Measurements from ENCODE around the gene TRMT2A. TPM values are rescaled to one million over a fixed set of nuclear protein-coding genes. Genes with fewer than 3 reads are reported as not detected.
A peak's percentile ranks its signal among the peaks of the same experiment; 100 is the strongest.

TRMT2A gene
- total RNA-seq, 2 experiments from 2014 or later, result 51.8 to 57.9 TPM

DNA sequence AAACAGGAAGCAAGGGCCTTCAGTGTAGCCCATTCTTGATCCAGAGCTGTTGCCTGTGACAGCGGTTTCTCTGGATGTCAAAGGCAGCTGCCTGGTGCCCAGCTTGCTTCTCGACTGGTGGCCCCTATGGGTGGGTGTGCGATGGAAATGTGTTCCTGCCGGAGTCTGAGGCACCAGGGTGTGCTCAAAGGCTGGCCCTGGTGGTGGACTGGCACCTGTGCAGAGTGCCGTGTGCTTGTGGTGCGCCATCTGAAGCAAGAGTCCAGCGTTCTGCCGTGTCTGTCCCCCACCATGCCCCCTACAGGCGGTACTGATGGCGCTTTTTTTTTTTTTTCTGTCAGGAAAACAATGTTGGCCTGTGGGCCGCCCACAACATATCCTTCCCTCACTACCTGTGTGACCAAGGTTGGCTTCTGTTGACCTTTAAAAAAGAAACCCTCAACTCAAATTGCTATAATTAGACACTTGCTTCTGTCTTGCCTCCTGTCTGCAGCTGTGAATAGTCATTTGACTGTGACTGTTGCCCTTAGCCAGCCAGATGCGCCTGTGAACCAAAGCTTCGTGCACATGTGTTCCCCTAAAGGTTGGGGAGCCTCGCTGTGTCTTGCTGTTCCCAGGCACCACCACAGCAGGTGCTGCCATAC is 5.9 kb downstream of the TRMT2A start:
- H3K9me3 Mint-ChIP-seq, result no peaks in the 10 kb centered on the region
- CTCF ChIA-PET, result interaction anchor here (0.7 to 1.7 kb wide), 8 partner anchors 9 to 98 kb away, joined by 3 to 7 read pairs (median 3); partner anchors contain the start of gene TANGO2
- peaks cover 28% of the 10 kb centered on the region for H3K4me1 Mint-ChIP-seq (ENCODE audit: low read depth)
- H3K27me3 Mint-ChIP-seq (ENCODE audit: low read depth), result no peaks in the 10 kb centered on the region
- intact Hi-C loops (cut with micrococcal nuclease), result loop anchor here (10.0 kb wide), 1 partner anchor 256 kb away; the partner anchor contains the start of genes GNB1L and RTL10
- H3K4me3 Mint-ChIP-seq, result no peak overlapping the region
- peak overlapping the region; percentile 84 for H3K27ac Mint-ChIP-seq
- peak; percentile 36 for DNase-seq
- peaks cover 21% of the 10 kb centered on the region for H3K36me3 Mint-ChIP-seq (ENCODE audit: low read depth)

DNA sequence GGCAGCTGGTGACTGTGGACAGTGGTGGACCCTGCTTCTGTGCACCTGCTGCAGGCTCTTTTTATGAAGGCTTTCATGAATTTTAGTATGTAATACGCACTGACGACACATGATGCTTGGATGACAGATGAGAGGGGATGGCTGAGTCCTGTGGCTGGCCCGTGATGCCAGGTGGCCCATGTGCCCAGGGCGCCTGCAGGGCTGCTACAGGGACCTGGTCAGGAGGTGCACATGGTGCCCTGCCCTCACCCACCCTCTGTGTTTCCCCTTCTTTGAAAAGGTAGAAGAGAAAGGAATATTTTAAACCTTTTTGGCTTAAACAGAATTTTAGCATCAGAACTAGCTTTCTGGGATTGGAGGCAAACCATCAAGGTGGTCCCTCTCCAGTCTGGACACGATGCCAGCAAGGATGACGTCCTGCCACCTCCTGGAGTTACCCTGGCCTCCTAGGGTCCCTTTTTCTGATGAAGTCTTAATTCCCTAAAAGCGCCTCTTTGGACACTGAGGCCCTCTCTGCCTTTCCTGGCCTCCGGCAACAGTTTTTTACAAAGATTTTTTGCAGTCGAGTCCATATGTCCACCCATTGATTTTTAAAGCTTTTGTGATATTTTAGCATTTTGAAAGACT is 6.6 kb downstream of the TRMT2A start:
- peaks cover 26% of the 10 kb centered on the region for H3K4me1 Mint-ChIP-seq (ENCODE audit: low read depth)
- CTCF ChIA-PET, result interaction anchor here (0.7 to 1.7 kb wide), 8 partner anchors 8 to 97 kb away, joined by 3 to 7 read pairs (median 3); partner anchors contain the start of gene TANGO2
- H3K27ac Mint-ChIP-seq, result peak overlapping the region; percentile 84
- intact Hi-C loops (cut with micrococcal nuclease), result loop anchor here (10.0 kb wide), 1 partner anchor 256 kb away; the partner anchor contains the start of genes GNB1L and RTL10
- peaks cover 21% of the 10 kb centered on the region for H3K36me3 Mint-ChIP-seq (ENCODE audit: low read depth)
- no peaks in the 10 kb centered on the region for H3K27me3 Mint-ChIP-seq (ENCODE audit: low read depth)
- DNase-seq, result no peak
- no peaks in the 10 kb centered on the region for H3K9me3 Mint-ChIP-seq
- no peak overlapping the region for H3K4me3 Mint-ChIP-seq

GRCh38 chr22:20109411-20110358 is 7.3 kb downstream of the TRMT2A start:
- intact Hi-C loops (cut with micrococcal nuclease), result loop anchor here (10.0 kb wide), 1 partner anchor 255 kb away; the partner anchor contains the start of genes GNB1L and RTL10
- H3K36me3 Mint-ChIP-seq (ENCODE audit: low read depth), result peaks cover 17% of the 10 kb centered on the region
- CTCF ChIA-PET, result interaction anchor here (1.1 to 1.7 kb wide), 4 partner anchors 10 to 96 kb away, joined by 3 to 7 read pairs (median 4); partner anchors contain the start of gene TANGO2

DNA sequence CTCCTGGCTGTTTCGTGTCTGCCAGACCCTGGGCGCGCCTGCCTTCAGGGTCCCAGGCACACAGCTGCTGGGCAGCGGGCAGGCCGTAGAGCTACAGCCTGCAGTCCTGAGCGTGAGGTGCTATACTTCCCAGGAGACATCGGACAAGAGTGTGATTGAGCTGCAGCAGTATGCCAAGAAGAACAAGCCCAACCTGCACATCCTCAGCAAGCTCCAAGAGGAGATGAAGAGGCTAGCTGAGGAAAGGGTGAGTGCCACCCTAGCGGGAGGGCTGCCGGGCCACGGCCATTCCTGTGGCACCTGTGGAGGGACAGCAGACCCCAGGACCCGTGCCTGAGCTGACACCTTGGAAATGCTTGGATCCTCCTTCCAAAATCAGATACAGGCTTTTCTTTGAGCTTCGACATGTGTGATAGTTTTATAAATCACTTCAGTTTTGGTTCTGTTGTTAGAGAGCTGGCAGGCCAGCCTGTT is 8.2 kb downstream of the TRMT2A start:
- H3K9me3 Mint-ChIP-seq, result no peaks in the 10 kb centered on the region
- CTCF ChIA-PET, result interaction anchor here (1.4 kb wide), 1 partner anchor 12 kb away, joined by 5 read pairs; no protein-coding TSS in a partner anchor
- no peak for DNase-seq
- peaks cover 11% of the 10 kb centered on the region for H3K36me3 Mint-ChIP-seq (ENCODE audit: low read depth)
- H3K4me1 Mint-ChIP-seq (ENCODE audit: low read depth), result peaks cover 13% of the 10 kb centered on the region
- H3K27ac Mint-ChIP-seq, result peak overlapping the region; percentile 6
- no peak overlapping the region for H3K4me3 Mint-ChIP-seq
- H3K27me3 Mint-ChIP-seq (ENCODE audit: low read depth), result no peaks in the 10 kb centered on the region
- intact Hi-C loops (cut with micrococcal nuclease), result no loop called here

More at GRCh38 chr22:20109411-20110358, 7.3 kb downstream of the TRMT2A start:
- Mint-ChIP-seq H3K4me1 (ENCODE audit: low read depth) (peaks cover 19% of the 10 kb centered on the region), H3K4me3 (no peak overlapping the region), H3K9me3 (no peaks in the 10 kb centered on the region), H3K27ac (peak overlapping the region; percentile 30), H3K27me3 (ENCODE audit: low read depth) (no peaks in the 10 kb centered on the region)
- no peak for DNase-seq

GRCh38 chr22:20107951-20108756 is 8.9 kb downstream of the TRMT2A start:
- CTCF ChIA-PET, result interaction anchor here (1.4 kb wide), 2 partner anchors 11 to 12 kb away, joined by 3 to 5 read pairs; no protein-coding TSS in a partner anchor
- peaks cover 9% of the 10 kb centered on the region for H3K36me3 Mint-ChIP-seq (ENCODE audit: low read depth)
- H3K9me3 Mint-ChIP-seq, result no peaks in the 10 kb centered on the region
- peaks cover 12% of the 10 kb centered on the region for H3K4me1 Mint-ChIP-seq (ENCODE audit: low read depth)
- H3K27me3 Mint-ChIP-seq (ENCODE audit: low read depth), result no peaks in the 10 kb centered on the region
- DNase-seq, result no peak
- intact Hi-C loops (cut with micrococcal nuclease), result no loop called here
- no peak overlapping the region for H3K4me3 Mint-ChIP-seq
- no peak overlapping the region for H3K27ac Mint-ChIP-seq

GRCh38 chr22:20107471-20107901 is 9.5 kb downstream of the TRMT2A start:
- no peak for DNase-seq
- peaks cover 9% of the 10 kb centered on the region for H3K36me3 Mint-ChIP-seq (ENCODE audit: low read depth)
- peaks cover 14% of the 10 kb centered on the region for H3K4me1 Mint-ChIP-seq (ENCODE audit: low read depth)
- H3K4me3 Mint-ChIP-seq, result no peak overlapping the region
- intact Hi-C loops (cut with micrococcal nuclease), result no loop called here
- H3K27me3 Mint-ChIP-seq (ENCODE audit: low read depth), result no peaks in the 10 kb centered on the region
- H3K27ac Mint-ChIP-seq, result no peak overlapping the region
- H3K9me3 Mint-ChIP-seq, result no peaks in the 10 kb centered on the region
- CTCF ChIA-PET, result interaction anchor here (1.4 kb wide), 1 partner anchor 12 kb away, joined by 3 read pairs; no protein-coding TSS in a partner anchor

- H3K27ac Mint-ChIP-seq, result no peak overlapping the region
- DNase-seq, result no peak
- H3K36me3 Mint-ChIP-seq (ENCODE audit: low read depth), result peaks cover 13% of the 10 kb centered on the region
- peaks cover 15% of the 10 kb centered on the region for H3K4me1 Mint-ChIP-seq (ENCODE audit: low read depth)
- CTCF ChIA-PET, result no interaction called here
- no peaks in the 10 kb centered on the region for H3K27me3 Mint-ChIP-seq (ENCODE audit: low read depth)
- H3K9me3 Mint-ChIP-seq, result no peaks in the 10 kb centered on the region
- intact Hi-C loops (cut with micrococcal nuclease), result no loop called here
- H3K4me3 Mint-ChIP-seq, result no peak overlapping the region
These were observed 10.2 kb downstream of the TRMT2A start for GRCh38 chr22:20106849-20107237.

- Mint-ChIP-seq H3K27me3 (ENCODE audit: low read depth) (no peaks in the 10 kb centered on the region), H3K4me1 (ENCODE audit: low read depth) (peaks cover 16% of the 10 kb centered on the region), H3K4me3 (no peak overlapping the region), H3K27ac (no peak overlapping the region), H3K9me3 (no peaks in the 10 kb centered on the region), H3K36me3 (ENCODE audit: low read depth) (peaks cover 13% of the 10 kb centered on the region)
- intact Hi-C loops (cut with micrococcal nuclease), result no loop called here
- CTCF ChIA-PET, result no interaction called here
- DNase-seq, result no peak
These were observed 10.7 kb downstream of the TRMT2A start for GRCh38 chr22:20106205-20106848.

GRCh38 chr22:20105456-20106204 is 11.4 kb downstream of the TRMT2A start:
- Mint-ChIP-seq H3K27me3 (ENCODE audit: low read depth) (no peaks in the 10 kb centered on the region), H3K9me3 (no peaks in the 10 kb centered on the region), H3K27ac (peak overlapping the region; percentile 21), H3K4me1 (ENCODE audit: low read depth) (peaks cover 17% of the 10 kb centered on the region), H3K36me3 (ENCODE audit: low read depth) (peaks cover 13% of the 10 kb centered on the region), H3K4me3 (no peak overlapping the region)
- no peak for DNase-seq
- intact Hi-C loops (cut with micrococcal nuclease), result no loop called here
- CTCF ChIA-PET, result no interaction called here

GRCh38 chr22:20102203-20102780 is 14.7 kb downstream of the TRMT2A start:
- Mint-ChIP-seq H3K27me3 (ENCODE audit: low read depth) (no peaks in the 10 kb centered on the region), H3K4me1 (ENCODE audit: low read depth) (peaks cover 46% of the 10 kb centered on the region), H3K36me3 (ENCODE audit: low read depth) (peaks cover 27% of the 10 kb centered on the region), H3K27ac (peak overlapping the region; percentile 4), H3K9me3 (no peaks in the 10 kb centered on the region), H3K4me3 (no peak overlapping the region)
- intact Hi-C loops (cut with micrococcal nuclease), result no loop called here
- no peak for DNase-seq
- CTCF ChIA-PET, result interaction anchor here (1.1 to 1.4 kb wide), 2 partner anchors 9 to 15 kb away, joined by 5 to 6 read pairs; partner anchors contain the start of gene TRMT2A
